HG02970 (cell line): ENCODE results near the gene NUAK1.

Source experiments
- ATAC-seq: cut with Tn5 transposase; IDR thresholded peaks from one replicate; pipeline ENCODE4 v1.9.1; 2021; ENCODE audit warnings: mild to moderate bottlenecking, moderate library complexity, moderate number of reproducible peaks; ENCODE audit not compliant: unreplicated experiment, low FRiP score

The NUAK1 gene

GRCh38 chr12:106040521-106040920, 98.2 kb downstream of the NUAK1 start:
- ATAC-seq: no peak

DNA sequence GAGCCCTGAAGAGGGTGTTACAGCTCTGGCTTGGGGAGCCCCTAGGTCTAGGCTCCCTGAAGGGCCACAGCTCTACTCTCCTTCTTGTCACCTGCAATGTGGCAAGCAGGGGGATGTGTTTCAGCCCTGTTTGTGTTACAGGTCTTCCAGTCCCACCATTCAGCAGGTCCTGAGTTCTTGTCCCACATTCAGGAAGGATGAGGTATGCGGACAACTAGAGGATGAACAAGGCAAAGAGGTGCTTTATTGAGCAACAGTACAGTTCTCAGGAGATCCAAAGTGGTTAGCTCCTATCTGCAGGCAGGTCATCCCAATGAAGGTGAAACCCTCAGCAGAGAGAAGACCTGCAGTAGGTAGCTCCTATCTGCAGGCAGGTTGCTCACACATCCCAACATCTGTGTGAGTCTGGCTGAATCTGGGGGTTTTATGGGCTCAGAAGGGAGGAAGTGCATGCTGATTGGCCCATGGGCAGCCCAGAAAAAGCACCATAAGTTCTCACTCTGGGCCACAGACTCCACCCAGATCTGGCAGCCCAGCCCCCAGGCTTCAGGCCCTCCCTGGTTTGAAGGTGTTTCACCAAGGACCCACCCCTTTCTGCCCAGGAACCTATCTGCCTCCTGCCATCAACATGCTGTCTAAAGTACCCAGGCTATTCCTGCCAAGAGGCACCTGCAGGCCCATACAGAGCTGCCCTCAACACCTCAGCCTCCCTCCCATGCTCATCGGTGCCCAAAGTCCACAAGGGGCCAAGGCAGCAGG, 98.9 kb downstream of the NUAK1 start:
- ATAC-seq: no peak

- ATAC-seq: no peak
Observed at GRCh38 chr12:106039242-106039641, 99.5 kb downstream of the NUAK1 start.

- ATAC-seq: no peak
Observed at GRCh38 chr12:106037524-106038298, 101.0 kb downstream of the NUAK1 start.

GRCh38 chr12:106035421-106035820, 103.3 kb downstream of the NUAK1 start:
- ATAC-seq: no peak

- no peak for ATAC-seq
Observed at GRCh38 chr12:106034316-106034715, 104.4 kb downstream of the NUAK1 start.

DNA sequence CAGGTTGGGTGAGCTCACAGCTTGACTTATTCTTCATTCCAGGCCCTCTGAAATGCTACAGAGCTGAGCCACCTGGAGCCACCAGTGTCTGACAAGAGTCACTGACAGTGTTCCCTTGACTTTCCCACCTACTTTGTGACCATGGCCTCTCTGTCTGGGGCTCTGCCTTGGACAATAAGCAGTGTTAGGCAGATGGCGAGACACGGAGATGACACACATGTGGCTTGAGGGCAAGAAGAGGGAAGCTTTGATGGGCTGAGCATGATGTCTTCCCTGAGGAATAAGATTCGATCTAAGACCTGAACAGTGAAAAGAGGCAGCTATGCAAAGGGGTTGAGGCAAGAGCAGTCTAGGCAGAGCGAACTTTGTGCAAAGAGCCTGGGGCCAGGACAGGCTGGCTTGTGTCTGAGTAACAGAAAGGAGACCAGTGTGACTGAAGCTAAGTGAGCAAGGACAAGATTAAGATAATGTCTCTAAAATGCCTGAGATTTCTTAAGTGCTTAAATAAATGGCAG, 105.5 kb downstream of the NUAK1 start:
- no peak for ATAC-seq

DNA sequence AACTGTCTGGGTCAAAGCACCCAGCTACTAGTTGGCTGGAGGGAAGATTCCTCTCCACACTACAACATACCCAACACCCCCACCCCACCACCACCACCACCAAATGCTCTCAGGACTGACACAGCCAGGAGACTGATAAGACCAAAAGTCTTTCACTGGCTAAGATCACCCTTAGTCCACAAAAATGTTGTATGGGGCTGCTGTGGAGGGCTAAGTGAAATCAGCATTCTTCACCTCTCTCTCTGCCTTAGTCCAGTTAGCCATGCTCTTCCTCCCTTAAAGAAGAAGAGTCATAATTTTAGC, 106.2 kb downstream of the NUAK1 start:
- ATAC-seq: no peak

GRCh38 chr12:106031761-106032622, 106.8 kb downstream of the NUAK1 start:
- ATAC-seq: no peak

- ATAC-seq: no peak
Observed at GRCh38 chr12:106030210-106031071, 108.3 kb downstream of the NUAK1 start.

GRCh38 chr12:106029532-106029931, 109.2 kb downstream of the NUAK1 start:
- no peak for ATAC-seq

- no peak for ATAC-seq
Observed at GRCh38 chr12:106027911-106028310, 110.8 kb downstream of the NUAK1 start.

DNA sequence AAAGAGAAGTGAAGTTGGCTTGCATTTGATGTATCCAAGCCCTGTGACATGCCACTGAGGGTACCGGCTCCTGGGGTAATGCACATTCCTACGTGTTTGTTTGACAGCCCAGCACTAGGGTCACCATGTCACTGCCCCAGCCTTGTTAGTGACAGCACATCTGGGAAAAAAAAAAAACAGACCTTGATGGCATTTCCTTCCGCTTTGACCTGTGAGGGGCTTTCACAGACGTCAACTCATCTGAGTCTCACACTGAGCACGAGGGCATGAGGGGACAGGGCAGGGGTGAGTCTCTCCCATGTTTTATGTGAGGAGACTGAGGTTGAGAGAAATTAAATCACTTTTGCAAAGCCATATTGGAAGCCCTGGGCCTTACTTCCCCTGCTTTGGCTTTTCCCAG, 111.5 kb downstream of the NUAK1 start:
- no peak for ATAC-seq

DNA sequence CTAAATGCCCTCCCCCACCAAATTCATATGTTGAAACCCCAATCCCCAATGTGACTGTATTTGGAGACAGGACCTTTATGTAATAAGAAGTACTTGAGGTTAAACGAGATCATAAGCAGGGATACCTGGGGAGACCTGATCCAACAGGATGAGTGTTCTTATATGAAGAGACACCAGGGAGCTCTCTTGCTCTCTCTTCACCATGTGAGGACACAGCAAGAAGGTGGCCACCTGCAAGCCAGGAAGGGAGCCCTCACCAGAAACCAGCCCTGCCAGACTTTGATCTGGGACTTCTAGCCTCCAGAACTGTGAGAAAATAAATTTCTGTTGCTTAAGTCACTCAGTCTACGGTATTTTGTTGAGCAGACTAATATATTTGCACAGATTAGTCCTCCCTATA, 113.6 kb downstream of the NUAK1 start:
- ATAC-seq: no peak

- no peak for ATAC-seq
Observed at GRCh38 chr12:106023039-106023438, 115.7 kb downstream of the NUAK1 start.

DNA sequence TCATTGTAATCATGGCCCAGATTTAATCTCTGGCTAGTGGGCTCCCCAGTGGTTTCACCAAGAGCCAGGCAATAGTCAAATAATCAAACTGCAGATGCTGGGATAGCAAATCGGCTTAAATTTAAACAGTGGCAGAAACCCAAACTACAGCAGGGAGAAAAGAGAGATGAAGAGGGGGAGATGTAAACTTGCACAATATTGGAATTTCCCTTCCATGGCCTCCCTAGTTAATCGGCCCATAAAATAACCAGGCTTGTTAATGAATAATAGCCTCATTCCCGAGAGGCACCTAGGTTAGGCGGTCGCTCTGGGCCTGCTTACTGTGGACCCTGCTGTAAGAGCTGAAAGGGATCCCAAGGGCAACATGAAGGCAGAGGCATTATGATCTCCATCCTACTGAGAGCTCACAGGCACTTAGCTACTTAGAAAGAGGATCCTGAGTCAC, 116.2 kb downstream of the NUAK1 start:
- no peak for ATAC-seq

DNA sequence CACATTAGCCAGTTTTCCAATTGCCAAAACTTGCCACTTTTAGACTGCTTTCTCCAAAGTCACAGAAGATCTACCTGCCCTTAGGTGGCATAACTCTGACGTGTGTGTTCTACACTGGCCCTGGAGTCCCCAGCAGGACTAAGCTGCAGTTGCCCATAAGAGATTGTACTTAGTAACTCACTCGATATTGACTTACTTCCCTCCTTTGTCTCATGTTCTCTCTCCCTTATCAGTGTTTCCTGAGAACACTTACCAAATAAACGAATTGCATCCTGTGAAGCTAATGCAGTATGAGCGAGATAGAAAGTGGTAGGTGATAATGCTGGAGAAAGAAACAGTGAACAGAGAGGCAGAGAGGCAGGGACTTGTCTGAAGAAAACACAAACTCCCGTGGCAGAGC, 117.2 kb downstream of the NUAK1 start:
- ATAC-seq: no peak

GRCh38 chr12:106020736-106021135, 118.0 kb downstream of the NUAK1 start:
- ATAC-seq: no peak

GRCh38 chr12:106019144-106019543, 119.6 kb downstream of the NUAK1 start:
- no peak for ATAC-seq

DNA sequence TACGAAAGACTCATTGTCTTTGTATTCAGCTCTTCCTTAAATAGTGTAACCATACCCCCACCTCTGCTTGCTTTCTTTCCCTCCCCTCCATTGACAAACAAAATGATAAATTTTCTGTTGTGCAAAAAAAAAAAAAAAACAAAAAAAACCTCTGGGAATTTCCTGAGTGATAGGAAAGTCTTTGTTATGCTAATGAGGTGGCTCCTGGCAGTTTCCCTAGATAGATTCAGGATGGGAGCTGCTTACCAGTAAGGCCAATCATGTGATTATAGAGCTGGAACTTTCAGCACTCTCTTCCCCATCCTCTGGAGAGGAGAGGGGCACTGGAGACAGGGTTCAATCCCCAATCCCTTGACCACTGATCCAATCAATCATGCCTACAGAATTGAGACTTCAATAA, 120.5 kb downstream of the NUAK1 start:
- ATAC-seq: no peak
